Adipocyte (in vitro differentiated cells): ENCODE results near the gene TXNL4A.
"Not testable (repeated sequence)": the region's sequence is repeated elsewhere in the genome, so short reads cannot be mapped to it uniquely, and the experiment has no call there.

ENCODE experiments used
- DNase-seq: peaks from one replicate; pipeline ENCODE4 v3.0.0-alpha.2; 2015; ENCODE audit warnings: low read depth
- H3K27me3 ChIP-seq: replicated peaks from 2 replicates; pipeline ENCODE4 v1.7.0; 2013; ENCODE audit warnings: mild to moderate bottlenecking, low read length, moderate library complexity; ENCODE audit not compliant: control insufficient read depth, insufficient read depth
- H3K36me3 ChIP-seq: 2 replicates; pipeline ENCODE4 v1.7.0; 2013; ENCODE audit warnings: low read length, mild to moderate bottlenecking, moderate library complexity; ENCODE audit not compliant: control insufficient read depth, insufficient read depth, severe bottlenecking
- H3K4me1 ChIP-seq: 2 replicates; pipeline ENCODE4 v1.7.0; 2013; ENCODE audit warnings: mild to moderate bottlenecking, low read length, moderate library complexity; ENCODE audit not compliant: control insufficient read depth, insufficient read depth
- H3K4me3 ChIP-seq: 2 replicates; pipeline ENCODE4 v1.7.0; 2013; ENCODE audit warnings: mild to moderate bottlenecking, low read length, moderate library complexity
- H3K9ac ChIP-seq: 2 replicates; pipeline ENCODE4 v1.7.0; 2013; ENCODE audit warnings: mild to moderate bottlenecking, low read length, moderate library complexity
- H3K9me3 ChIP-seq: 2 replicates; pipeline ENCODE4 v1.7.0; 2013; ENCODE audit warnings: mild to moderate bottlenecking, low read length, moderate library complexity; ENCODE audit not compliant: control insufficient read depth

Gene TXNL4A

DNA sequence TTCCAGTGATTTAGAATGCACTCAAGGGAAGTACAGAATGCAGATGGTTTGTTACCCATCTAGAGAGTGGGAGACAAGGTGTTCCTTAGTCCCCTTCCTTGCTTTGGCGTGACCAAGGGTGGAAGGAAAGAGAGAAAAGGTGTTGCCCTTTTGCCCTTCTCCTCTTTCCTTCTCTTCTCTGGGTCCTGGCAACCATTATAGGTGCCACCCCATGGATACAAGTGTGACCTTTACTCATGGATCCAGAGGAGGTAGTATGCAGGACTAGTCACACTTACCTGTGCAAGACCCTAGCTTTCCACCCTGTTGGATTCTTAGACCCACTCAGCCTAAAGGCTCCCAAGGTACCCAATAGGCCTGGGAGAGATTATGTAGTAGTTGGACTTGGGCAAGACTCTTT lies 34.2 kb upstream of the TXNL4A start:
- Histone ChIP-seq H3K4me1 (peaks cover 6% of the 10 kb centered on the region), H3K9me3 (peaks cover 50% of the 10 kb centered on the region), H3K4me3 (peak overlapping the region; percentile 20), H3K36me3 (no peaks in the 10 kb centered on the region), H3K9ac (no peak overlapping the region), H3K27me3 (no peaks in the 10 kb centered on the region)
- DNase-seq, result peak; percentile 44

DNA sequence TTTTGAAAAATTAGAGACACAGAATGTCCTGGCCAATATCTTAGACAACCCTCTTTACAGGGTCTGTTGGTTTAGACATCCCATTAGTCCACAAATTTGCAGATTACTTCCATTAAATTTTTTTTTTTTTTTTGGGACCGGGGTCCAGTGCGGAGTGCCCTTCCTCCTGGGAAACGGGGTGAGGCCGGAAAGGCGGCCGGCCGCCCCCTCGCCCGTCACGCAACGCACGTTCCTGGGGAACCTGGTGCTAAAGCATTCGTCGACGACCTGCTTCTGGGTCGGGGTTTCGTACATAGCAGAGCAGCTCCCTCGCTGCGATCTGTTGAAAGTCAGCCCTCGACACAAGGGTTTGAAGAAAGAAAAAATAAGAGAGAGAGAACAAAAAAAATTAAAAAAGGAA lies 24.4 kb upstream of the TXNL4A start:
- peaks cover 15% of the 10 kb centered on the region for H3K4me1 ChIP-seq
- DNase-seq, result no peak
- no peaks in the 10 kb centered on the region for H3K27me3 ChIP-seq
- no peaks in the 10 kb centered on the region for H3K9me3 ChIP-seq
- H3K4me3 ChIP-seq, result no peak overlapping the region
- H3K9ac ChIP-seq, result no peak overlapping the region
- no peaks in the 10 kb centered on the region for H3K36me3 ChIP-seq

DNA sequence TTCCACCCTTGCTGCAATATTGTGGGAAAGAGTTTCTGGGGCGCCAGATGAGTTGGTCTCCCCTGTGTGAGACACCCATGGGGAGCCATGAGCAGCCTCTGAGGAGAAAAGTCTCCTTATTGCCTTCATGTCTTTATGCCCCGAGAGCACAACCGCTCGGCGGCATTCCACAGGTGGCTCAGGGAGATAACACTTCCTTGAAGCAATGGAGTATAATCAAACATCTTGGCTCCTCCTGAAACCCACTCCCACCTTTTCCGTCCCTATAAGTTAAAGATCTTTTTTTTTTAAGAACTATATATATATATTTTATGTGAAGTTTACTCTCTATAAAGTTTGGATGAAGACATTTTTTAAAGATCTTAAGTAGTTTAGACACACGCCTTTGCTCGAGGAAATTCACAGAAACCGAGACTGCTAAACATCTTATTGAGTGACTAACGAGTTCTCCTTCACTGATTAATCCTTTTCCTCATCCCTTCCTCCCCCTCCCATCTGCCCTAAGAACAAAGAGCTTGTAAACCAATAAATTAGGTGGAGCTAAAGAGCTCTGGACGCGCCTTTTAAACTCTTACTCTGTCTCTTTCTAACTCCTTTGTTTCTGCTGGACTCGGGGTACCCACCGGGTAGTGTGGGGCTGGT lies 23.3 kb upstream of the TXNL4A start:
- H3K27me3 ChIP-seq, H3K36me3 ChIP-seq, DNase-seq, H3K9me3 ChIP-seq, H3K4me3 ChIP-seq, H3K9ac ChIP-seq: not testable (repeated sequence)
- peaks cover 15% of the 10 kb centered on the region for H3K4me1 ChIP-seq

DNA sequence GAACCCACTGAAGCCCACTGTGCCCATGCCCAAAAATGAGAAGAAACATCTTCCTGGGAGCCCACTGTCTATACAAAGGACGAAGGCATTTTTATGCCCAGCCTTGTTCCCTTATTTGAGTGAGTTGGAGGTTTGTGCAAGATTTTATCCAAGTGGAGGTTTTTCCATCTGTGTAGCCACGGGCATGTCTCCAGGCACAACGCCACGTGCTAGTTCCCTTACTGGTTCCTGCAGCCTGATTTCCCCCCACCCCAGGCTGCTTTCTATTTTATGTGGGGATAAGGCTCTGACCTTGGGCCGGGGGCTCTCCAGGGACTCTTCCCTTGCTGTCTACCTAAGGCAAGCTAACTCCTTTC lies 22.2 kb upstream of the TXNL4A start:
- H3K9ac ChIP-seq, result peak overlapping the region; percentile 53
- H3K4me1 ChIP-seq, result peaks cover 15% of the 10 kb centered on the region
- no peaks in the 10 kb centered on the region for H3K36me3 ChIP-seq
- peak overlapping the region; percentile 62 for H3K4me3 ChIP-seq
- no peaks in the 10 kb centered on the region for H3K27me3 ChIP-seq
- no peak for DNase-seq
- H3K9me3 ChIP-seq, result no peaks in the 10 kb centered on the region

DNA sequence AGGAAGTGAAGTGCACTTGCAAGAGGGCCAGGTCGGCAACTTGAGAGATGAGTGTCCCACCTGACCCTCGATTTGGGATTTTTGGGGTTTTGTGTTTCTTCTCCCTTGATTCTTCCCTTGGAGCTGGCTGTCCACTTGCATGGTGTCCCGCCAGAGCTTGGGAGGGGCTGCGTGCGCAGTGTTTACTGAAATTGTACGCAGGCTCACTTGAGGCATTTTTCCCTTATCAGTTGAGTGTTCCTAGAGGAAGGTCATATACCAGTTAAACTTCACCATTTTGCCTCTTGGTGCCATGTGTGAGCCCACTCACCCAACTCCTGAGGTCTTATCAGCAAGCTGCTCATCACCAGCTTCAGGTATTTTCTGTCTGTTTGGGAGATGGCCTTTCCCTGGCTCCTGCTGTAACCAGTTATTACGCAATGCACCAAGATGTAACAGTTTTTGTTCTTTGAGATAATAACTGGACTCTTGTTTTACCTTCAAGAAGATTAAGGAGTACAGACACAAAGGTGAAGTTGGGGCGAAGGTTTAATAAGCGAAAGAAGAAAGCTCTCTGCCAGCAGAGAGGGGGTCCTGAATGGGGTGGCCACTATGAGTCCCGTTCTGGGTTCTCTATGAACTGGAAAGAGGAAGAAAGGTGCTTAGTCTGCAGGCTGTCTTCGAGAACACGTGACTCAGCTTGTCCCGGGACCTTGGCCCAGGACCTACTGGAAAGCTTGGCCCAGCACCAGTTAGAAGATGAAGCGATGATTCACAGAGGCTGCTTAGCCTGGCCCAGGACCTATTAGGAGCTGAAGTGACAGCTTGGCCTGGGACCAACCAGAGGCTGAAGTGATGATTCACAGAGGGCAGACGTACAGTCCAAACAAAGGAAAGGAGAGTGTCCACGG lies 21.5 kb upstream of the TXNL4A start:
- H3K4me1 ChIP-seq, result peaks cover 15% of the 10 kb centered on the region
- H3K4me3 ChIP-seq, result peak overlapping the region; percentile 62
- H3K9me3 ChIP-seq, result no peaks in the 10 kb centered on the region
- DNase-seq, result peak; percentile 90
- no peaks in the 10 kb centered on the region for H3K27me3 ChIP-seq
- H3K9ac ChIP-seq, result peak overlapping the region; percentile 53
- no peaks in the 10 kb centered on the region for H3K36me3 ChIP-seq

DNA sequence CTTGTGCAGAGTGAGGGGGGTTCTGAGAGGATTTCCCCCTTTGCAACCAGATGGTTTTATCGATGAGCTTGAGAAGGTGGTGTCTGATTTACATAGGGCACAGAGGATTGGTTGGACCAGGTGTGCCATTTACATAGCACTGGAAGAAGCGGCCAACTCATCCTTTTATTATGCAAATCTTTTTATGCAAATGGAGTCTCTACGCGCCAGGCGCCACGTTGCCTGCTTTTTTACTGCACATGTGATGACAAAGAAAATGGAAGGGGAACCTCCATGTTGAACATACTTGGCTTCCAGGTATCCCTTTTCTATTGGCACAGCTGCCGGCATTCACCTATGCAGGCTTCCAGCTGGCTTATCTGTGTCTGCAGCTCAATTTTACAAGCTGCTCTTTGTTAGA lies 18.4 kb upstream of the TXNL4A start:
- no peaks in the 10 kb centered on the region for H3K36me3 ChIP-seq
- no peaks in the 10 kb centered on the region for H3K27me3 ChIP-seq
- no peak overlapping the region for H3K9ac ChIP-seq
- no peak for DNase-seq
- no peak overlapping the region for H3K4me3 ChIP-seq
- H3K4me1 ChIP-seq, result peaks cover 15% of the 10 kb centered on the region
- H3K9me3 ChIP-seq, result no peaks in the 10 kb centered on the region

DNA sequence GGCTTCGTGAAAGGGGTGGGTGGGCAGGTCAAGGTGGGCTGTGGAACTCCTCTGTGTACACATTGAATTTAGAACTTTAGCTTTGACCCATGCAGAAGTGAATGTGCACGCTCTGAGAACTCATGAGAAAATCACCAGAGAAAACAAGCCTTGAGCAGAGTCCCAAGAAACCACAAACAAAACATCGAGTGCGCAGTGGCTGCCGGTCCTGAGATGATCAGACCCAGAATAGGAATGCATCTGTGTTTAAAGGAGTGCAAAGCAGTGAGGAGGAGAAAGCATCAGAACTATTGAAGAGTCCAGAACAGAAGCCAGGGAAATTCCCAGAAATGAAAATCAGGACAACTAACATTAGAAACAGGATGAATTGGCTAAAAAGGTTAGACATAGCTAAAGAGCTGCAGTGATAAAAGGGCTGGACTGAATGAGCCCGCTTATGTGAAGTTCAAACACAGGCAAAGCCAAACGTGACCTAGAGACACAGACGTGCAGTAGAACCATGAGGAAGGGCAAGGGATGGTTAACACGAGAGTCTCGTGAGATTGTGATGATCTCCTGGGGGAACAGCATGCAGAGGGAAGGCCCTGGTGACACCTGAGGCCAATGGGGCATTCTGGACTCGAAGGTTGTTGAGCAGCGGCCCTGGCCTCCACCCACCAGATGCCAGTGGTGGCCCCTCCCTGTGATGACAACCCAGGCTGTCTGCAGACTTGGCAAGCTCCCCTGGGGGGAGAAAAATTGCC lies 16.4 kb upstream of the TXNL4A start:
- H3K9ac ChIP-seq, result no peak overlapping the region
- peaks cover 3% of the 10 kb centered on the region for H3K4me1 ChIP-seq
- DNase-seq, result no peak
- H3K9me3 ChIP-seq, result no peaks in the 10 kb centered on the region
- no peaks in the 10 kb centered on the region for H3K36me3 ChIP-seq
- H3K4me3 ChIP-seq, result no peak overlapping the region
- no peaks in the 10 kb centered on the region for H3K27me3 ChIP-seq

DNA sequence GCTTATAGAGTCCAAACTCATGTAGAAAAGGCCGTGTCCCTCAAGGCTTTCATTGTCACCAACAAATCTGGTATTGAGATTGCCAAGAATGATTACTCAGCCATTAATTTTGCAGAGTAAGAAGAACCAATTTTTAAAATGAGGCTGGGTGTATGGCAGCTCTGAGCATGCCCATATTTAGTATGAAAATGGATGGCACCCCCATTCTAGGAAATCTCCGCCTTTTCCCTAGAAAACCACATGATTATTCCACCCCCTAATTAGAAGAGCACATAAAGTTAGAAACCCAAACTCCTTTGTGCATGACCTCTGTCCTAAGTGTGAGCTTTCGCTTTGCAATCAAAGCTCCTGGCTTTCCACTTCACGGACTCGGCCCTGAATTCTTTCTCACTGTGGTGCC lies 14.1 kb upstream of the TXNL4A start:
- Histone ChIP-seq H3K4me1 (no peaks in the 10 kb centered on the region), H3K27me3 (no peaks in the 10 kb centered on the region), H3K9ac (no peak overlapping the region), H3K4me3 (no peak overlapping the region), H3K36me3 (no peaks in the 10 kb centered on the region), H3K9me3 (no peaks in the 10 kb centered on the region)
- no peak for DNase-seq

DNA sequence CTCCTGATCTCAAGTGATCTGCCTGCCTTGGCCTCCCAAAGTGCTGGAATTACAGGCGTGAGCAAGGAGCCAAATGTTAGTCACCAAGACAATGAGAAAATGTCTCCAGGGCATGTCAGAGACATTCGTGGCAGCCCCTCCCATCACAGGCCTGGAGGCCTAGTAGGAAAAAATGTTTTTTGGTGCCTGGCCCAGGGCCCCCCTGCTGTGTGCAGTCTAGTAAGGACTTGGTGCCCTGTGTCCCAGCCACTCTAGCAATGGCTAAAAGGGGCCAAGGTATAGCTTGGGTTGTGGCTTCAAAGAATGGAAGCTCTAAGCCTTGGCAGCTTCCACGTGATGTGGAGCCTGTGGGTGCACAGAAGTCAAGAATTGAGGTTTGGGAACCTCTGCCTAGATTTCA lies 12.5 kb upstream of the TXNL4A start:
- Histone ChIP-seq H3K9me3 (no peaks in the 10 kb centered on the region), H3K9ac (no peak overlapping the region), H3K27me3 (no peaks in the 10 kb centered on the region), H3K4me1 (no peaks in the 10 kb centered on the region), H3K4me3 (no peak overlapping the region), H3K36me3 (no peaks in the 10 kb centered on the region)
- DNase-seq, result no peak

DNA sequence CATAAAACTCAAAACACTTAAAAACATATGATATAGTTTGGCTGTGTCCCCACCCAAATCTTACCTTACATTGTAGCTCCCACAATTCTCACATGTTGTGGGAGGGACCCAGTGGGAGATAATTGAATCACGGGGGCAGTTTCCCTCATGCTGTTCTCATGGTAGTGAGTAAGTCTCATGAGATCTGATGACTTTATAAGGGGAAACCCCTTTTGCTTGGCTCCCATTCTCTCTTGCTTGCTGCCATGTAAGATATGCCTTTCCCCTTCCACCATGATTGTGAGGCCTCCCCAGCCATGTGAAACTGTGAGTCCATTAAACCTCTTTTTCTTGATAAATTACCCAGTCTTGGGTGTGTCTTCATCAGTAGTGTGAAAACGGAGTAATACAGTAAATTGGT lies 11.3 kb upstream of the TXNL4A start:
- not testable (repeated sequence) for H3K9ac ChIP-seq, H3K27me3 ChIP-seq, H3K4me1 ChIP-seq, DNase-seq, H3K4me3 ChIP-seq, H3K9me3 ChIP-seq, H3K36me3 ChIP-seq

DNA sequence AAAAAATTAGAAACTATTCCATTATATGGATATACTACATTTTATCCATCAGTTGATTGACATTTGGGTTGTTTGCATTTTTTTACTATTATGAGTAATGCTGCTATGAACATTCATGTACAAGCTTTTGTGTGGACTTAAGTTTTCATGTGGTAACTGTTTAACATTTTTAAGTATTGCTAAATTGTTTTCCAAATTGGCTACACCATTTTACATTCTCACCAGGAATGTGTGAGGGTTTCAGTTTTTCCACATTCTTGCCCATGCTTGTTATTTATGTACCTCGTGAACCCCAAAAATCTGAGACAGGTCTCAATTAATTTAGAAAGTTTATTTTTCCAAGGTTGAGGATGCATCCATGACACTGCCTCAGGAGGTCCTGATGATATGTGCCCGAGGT lies 3.1 kb upstream of the TXNL4A start:
- H3K9ac ChIP-seq, result no peak overlapping the region
- H3K27me3 ChIP-seq, result no peaks in the 10 kb centered on the region
- H3K9me3 ChIP-seq, result no peaks in the 10 kb centered on the region
- no peak overlapping the region for H3K4me3 ChIP-seq
- H3K36me3 ChIP-seq, result no peaks in the 10 kb centered on the region
- DNase-seq, result peak; percentile 6
- H3K4me1 ChIP-seq, result peaks cover 11% of the 10 kb centered on the region
